ENCODE measurements around the gene SPAST. TPM values are rescaled to one million over a fixed set of nuclear protein-coding genes. Genes with fewer than 3 reads are reported as not detected.

SPAST gene
- total RNA-seq, 1 experiment from 2014 or later = 21.6 TPM

DNA sequence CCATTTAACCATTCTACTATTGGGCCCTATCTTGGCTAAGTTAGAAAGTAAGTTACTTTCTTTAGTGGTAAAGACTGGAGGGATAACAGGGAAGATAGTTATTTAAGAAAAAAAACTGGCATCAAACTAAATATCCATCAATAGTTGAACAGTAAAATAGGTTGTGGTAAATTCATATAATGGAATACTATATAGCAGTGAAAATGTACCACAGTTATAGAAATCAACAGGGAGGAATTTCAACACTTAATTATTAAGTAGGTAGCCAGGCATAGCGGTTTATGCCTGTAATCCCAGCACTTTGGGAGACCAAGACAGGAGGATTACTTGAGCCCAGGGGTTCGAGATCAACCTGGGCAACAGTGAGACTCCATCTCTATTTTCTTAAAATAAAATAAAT lies 3.1 kb upstream of the SPAST start:
- CTCF ChIA-PET = no interaction called here
- DNase-seq = no peak

GRCh38 chr2:32061430-32061829 lies 1.9 kb upstream of the SPAST start:
- ATAC-seq = no peak
- intact Hi-C loops (cut with micrococcal nuclease) = no loop called here

More for the DNA sequence above, 3.1 kb upstream of the SPAST start:
- peaks cover 15% of the 10 kb centered on the region for H3K4me1 ChIP-seq (ENCODE audit: insufficient read depth, low read length)
- peaks cover 11% of the 10 kb centered on the region for H3K79me2 ChIP-seq (ENCODE audit: low read length)
- H2AFZ ChIP-seq (ENCODE audit: low read length) = no peak overlapping the region
- no peak overlapping the region for H3K9ac ChIP-seq (ENCODE audit: low read length)
- intact Hi-C loops (cut with micrococcal nuclease) = no loop called here
- no peak for TF ChIP-seq EZH2phosphoT487 (IDR thresholded peaks at IDR 0.05; ENCODE audit: borderline replicate concordance, low read length)
- TF ChIP-seq EZH2 (IDR thresholded peaks at IDR 0.05; ENCODE audit: low read length, unreplicated experiment) = no peak
- TF ChIP-seq, protein P1, sequence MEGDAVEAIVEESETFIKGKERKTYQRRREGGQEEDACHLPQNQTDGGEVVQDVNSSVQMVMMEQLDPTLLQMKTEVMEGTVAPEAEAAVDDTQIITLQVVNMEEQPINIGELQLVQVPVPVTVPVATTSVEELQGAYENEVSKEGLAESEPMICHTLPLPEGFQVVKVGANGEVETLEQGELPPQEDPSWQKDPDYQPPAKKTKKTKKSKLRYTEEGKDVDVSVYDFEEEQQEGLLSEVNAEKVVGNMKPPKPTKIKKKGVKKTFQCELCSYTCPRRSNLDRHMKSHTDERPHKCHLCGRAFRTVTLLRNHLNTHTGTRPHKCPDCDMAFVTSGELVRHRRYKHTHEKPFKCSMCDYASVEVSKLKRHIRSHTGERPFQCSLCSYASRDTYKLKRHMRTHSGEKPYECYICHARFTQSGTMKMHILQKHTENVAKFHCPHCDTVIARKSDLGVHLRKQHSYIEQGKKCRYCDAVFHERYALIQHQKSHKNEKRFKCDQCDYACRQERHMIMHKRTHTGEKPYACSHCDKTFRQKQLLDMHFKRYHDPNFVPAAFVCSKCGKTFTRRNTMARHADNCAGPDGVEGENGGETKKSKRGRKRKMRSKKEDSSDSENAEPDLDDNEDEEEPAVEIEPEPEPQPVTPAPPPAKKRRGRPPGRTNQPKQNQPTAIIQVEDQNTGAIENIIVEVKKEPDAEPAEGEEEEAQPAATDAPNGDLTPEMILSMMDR (conservative IDR thresholded peaks at IDR 0.05; ENCODE audit: low read depth, low read length) = no peak
- no peaks in the 10 kb centered on the region for H3K9me2 ChIP-seq (replicated peaks; ENCODE audit: low read length)
- no peaks in the 10 kb centered on the region for H4K20me1 ChIP-seq (ENCODE audit: low read length)
- no TSS peak for BruUV-seq (replicated peaks)
- H3K4me3 ChIP-seq (ENCODE audit: low read length) = no peak overlapping the region
- no peaks in the 10 kb centered on the region for H3K36me3 ChIP-seq (ENCODE audit: low read depth, low read length)
- no peak for ATAC-seq
- no peaks in the 10 kb centered on the region for H3K9me3 ChIP-seq (ENCODE audit: low read length)
- POLR2A ChIA-PET (ENCODE audit: unreplicated experiment) = interaction anchor here (0.7 kb wide), 1 partner anchor 21 kb away, joined by 5 read pairs; the partner anchor contains the start of gene DPY30
- no peak overlapping the region for H3K27ac ChIP-seq (ENCODE audit: low read length)
- H3K4me2 ChIP-seq (ENCODE audit: low read length) = no peak overlapping the region
- no peaks in the 10 kb centered on the region for H3K27me3 ChIP-seq (ENCODE audit: low read length)
- no peaks in the 10 kb centered on the region for H3F3A ChIP-seq (ENCODE audit: low read length, unreplicated experiment)

More at GRCh38 chr2:32061430-32061829, 1.9 kb upstream of the SPAST start:
- DNase-seq = no peak
- Histone ChIP-seq H3K36me3 (ENCODE audit: low read depth, low read length) (no peaks in the 10 kb centered on the region), H3K9me3 (ENCODE audit: low read length) (no peaks in the 10 kb centered on the region), H4K20me1 (ENCODE audit: low read length) (no peaks in the 10 kb centered on the region), H3K4me3 (ENCODE audit: low read length) (no peak overlapping the region), H3K79me2 (ENCODE audit: low read length) (peaks cover 16% of the 10 kb centered on the region), H3K4me2 (ENCODE audit: low read length) (no peak overlapping the region), H3K9ac (ENCODE audit: low read length) (no peak overlapping the region), H2AFZ (ENCODE audit: low read length) (no peak overlapping the region), H3K27ac (ENCODE audit: low read length) (no peak overlapping the region), H3K9me2 (replicated peaks; ENCODE audit: low read length) (no peaks in the 10 kb centered on the region), H3K27me3 (ENCODE audit: low read length) (no peaks in the 10 kb centered on the region), H3K4me1 (ENCODE audit: insufficient read depth, low read length) (peaks cover 19% of the 10 kb centered on the region), H3F3A (ENCODE audit: low read length, unreplicated experiment) (no peaks in the 10 kb centered on the region)
- ChIA-PET POLR2A (ENCODE audit: unreplicated experiment) (interaction anchor here (0.7 kb wide), 1 partner anchor 22 kb away, joined by 3 read pairs; the partner anchor contains the start of gene DPY30), CTCF (no interaction called here)
- no peak for TF ChIP-seq EZH2 (IDR thresholded peaks at IDR 0.05; ENCODE audit: low read length, unreplicated experiment)
- no peak for TF ChIP-seq EZH2phosphoT487 (IDR thresholded peaks at IDR 0.05; ENCODE audit: borderline replicate concordance, low read length)
- TF ChIP-seq, protein P1 (conservative IDR thresholded peaks at IDR 0.05; ENCODE audit: low read depth, low read length) = no peak
- BruUV-seq (replicated peaks) = no TSS peak
